Esophagus muscularis mucosa (tissue), 4 donors: ENCODE data around the gene AGXT. TPM values are rescaled to one million over a fixed set of nuclear protein-coding genes. Genes with fewer than 3 reads are reported as not detected.

Source experiments
- DNase-seq: peaks from one replicate; pipeline ENCODE4 v3.0.0-alpha.2; 2017; ENCODE audit errors: extremely low spot score
- H3K27ac ChIP-seq, 4 donors: fragments of 200-600 bp; sonication (generic); replicated peaks in 1 of 4; 1 replicate in 3 of 4; 2 replicates in 1 of 4; pipeline ENCODE4 v1.5.1; 2016 to 2019; ENCODE audit warnings: mild to moderate bottlenecking in 1 of 4
- H3K27me3 ChIP-seq, 4 donors: fragments of 200-600 bp; sonication (generic); one replicate each; pipeline versions ENCODE4 v1.5.1 to v1.6.0; 2016 to 2019
- H3K36me3 ChIP-seq, 4 donors: fragments of 200-600 bp; sonication (generic); one replicate each; pipeline ENCODE4 v1.5.1; 2016 to 2019
- H3K4me1 ChIP-seq, 4 donors: fragments of 200-600 bp; sonication (generic); one replicate each; pipeline ENCODE4 v1.5.1; 2016 to 2019
- H3K4me3 ChIP-seq, 4 donors: fragments of 200-600 bp; sonication (generic); 1 replicate in 2 of 4; 2 replicates in 2 of 4; pipeline ENCODE4 v1.5.1; 2016 to 2019; ENCODE audit warnings: mild to moderate bottlenecking in 4 of 4, moderate library complexity in 1 of 4
- H3K9me3 ChIP-seq, 4 donors: fragments of 200-600 bp; sonication (generic); 1 replicate in 3 of 4; 2 replicates in 1 of 4; pipeline ENCODE4 v1.5.1; 2016 to 2019
- CTCF ChIP-seq, 3 experiments: fragments of 200-600 bp in 2 of 3; fragments of 450-650 bp in 1 of 3; sonication (generic) in 2 of 3; IDR thresholded peaks; one replicate each; pipeline ENCODE4 v1.5.1; 2017 to 2019; ENCODE audit warnings: antibody characterized with exemption in 3 of 3, mild to moderate bottlenecking in 2 of 3, moderate library complexity in 1 of 3
- EP300 ChIP-seq: sonication (generic); formaldehyde crosslinking; IDR thresholded peaks from one replicate; pipeline ENCODE4 v1.6.1; 2017; ENCODE audit warnings: antibody characterized with exemption
- POLR2A ChIP-seq: fragments of 450-650 bp; IDR thresholded peaks from one replicate; pipeline ENCODE4 v1.6.1; 2017; ENCODE audit warnings: antibody characterized with exemption, moderate library complexity, mild to moderate bottlenecking, low read depth
- POLR2AphosphoS5 ChIP-seq, 2 donors: sonication (generic); formaldehyde crosslinking; IDR thresholded peaks; one replicate each; pipeline ENCODE4 v1.6.1; 2017; ENCODE audit warnings: antibody characterized with exemption in 2 of 2
- WGBS: methylation state at CpG from one replicate; pipeline ENCODE4 v1.1.5; 2018; 5-methylcytosine and 5-hydroxymethylcytosine counted together
- intact Hi-C: fragments of 100-400 bp; cut with DNase I; formaldehyde crosslinking; loops from one replicate; pipeline ENCODE4 v1.15.1; 2023
- total RNA-seq, 4 donors: library from RNA; depleted of rRNA; stranded (reverse); fragments of >200 nt; gene quantifications; one replicate each; pipeline versions ENCODE4 v1.1.0 to v1.2.1, GENCODE V29; 2016

The AGXT gene
- not detected for total RNA-seq

- intact Hi-C loops, result no loop called here
- DNase-seq, result no peak
- H3K36me3 ChIP-seq, result no peaks in the 10 kb centered on the region
- no peaks in the 10 kb centered on the region for H3K4me1 ChIP-seq
- no peak for TF ChIP-seq EP300
- no peak for TF ChIP-seq POLR2AphosphoS5 (IDR thresholded peaks at IDR 0.05)
- no peak for TF ChIP-seq CTCF (IDR thresholded peaks at IDR 0.05)
- no peak for TF ChIP-seq POLR2A
- 73% methylated on average over 12 of the region's 21 CpGs for WGBS
- H3K4me3 ChIP-seq, result no peak within 1 kb of the TSS
- H3K27me3 ChIP-seq, result peaks cover 0 to 31% (median 0%) of the 10 kb centered on the region in 4 donors
- no peaks in the 10 kb centered on the region for H3K9me3 ChIP-seq
- no peak within 1 kb of the TSS for H3K27ac ChIP-seq
Observed at GRCh38 chr2:240868286-240869108, at the start of gene AGXT. Gene AGXT (plus strand): TSS chr2:240868824. CDS start chr2:240868866, 42 bp downstream.

- Histone ChIP-seq H3K36me3 (no peaks in the 10 kb centered on the region), H3K4me3 (peak overlapping the region; percentile 38 to 48 (median 39)), H3K4me1 (peaks cover 18 to 30% (median 27%) of the 10 kb centered on the region in 4 donors), H3K9me3 (peaks cover 0 to 22% (median 6%) of the 10 kb centered on the region in 4 donors), H3K27ac (no peak overlapping the region), H3K27me3 (peaks cover 0 to 97% (median 40%) of the 10 kb centered on the region in 4 donors)
- 0% methylated on average over 15 of the region's 81 CpGs for WGBS
- intact Hi-C loops, result no loop called here
- no peak for TF ChIP-seq POLR2A
- TF ChIP-seq CTCF (IDR thresholded peaks at IDR 0.05), result no peak
- TF ChIP-seq POLR2AphosphoS5 (IDR thresholded peaks at IDR 0.05), result no peak
- TF ChIP-seq EP300, result no peak
- no peak for DNase-seq
Observed at GRCh38 chr2:240819126-240819857, 49.3 kb upstream of the AGXT start.

GRCh38 chr2:240819858-240820606 is 48.6 kb upstream of the AGXT start, which contains the start of gene KIF1A:
Gene KIF1A (minus strand): TSS chr2:240820219. CDS start chr2:240797752, 22,467 bp downstream.
- Histone ChIP-seq H3K9me3 (peaks cover 0 to 14% (median 2%) of the 10 kb centered on the region in 4 donors), H3K36me3 (no peaks in the 10 kb centered on the region), H3K4me1 (peaks cover 18 to 30% (median 27%) of the 10 kb centered on the region in 4 donors), H3K4me3 (peak within 1 kb of the TSS; percentile 38 to 48 (median 39)), H3K27me3 (peaks cover 0 to 97% (median 40%) of the 10 kb centered on the region in 4 donors), H3K27ac (no peak within 1 kb of the TSS)
- DNase-seq, result no peak
- intact Hi-C loops, result no loop called here
- TF ChIP-seq EP300 (no peak), POLR2AphosphoS5 (IDR thresholded peaks at IDR 0.05) (no peak), POLR2A (no peak), CTCF (IDR thresholded peaks at IDR 0.05) (no peak)
- no CpG with 5 or more reads among the region's 104 CpGs for WGBS

GRCh38 chr2:240820607-240821428 is 47.8 kb upstream of the AGXT start:
- H3K9me3 ChIP-seq, result peaks cover 0 to 12% (median 2%) of the 10 kb centered on the region in 4 donors
- no peaks in the 10 kb centered on the region for H3K36me3 ChIP-seq
- peaks cover 0 to 97% (median 40%) of the 10 kb centered on the region in 4 donors for H3K27me3 ChIP-seq
- H3K4me3 ChIP-seq, result peak overlapping the region; percentile 38 to 48 (median 39)
- no peak for DNase-seq
- intact Hi-C loops, result no loop called here
- 2% methylated on average over 41 of the region's 64 CpGs for WGBS
- no peak overlapping the region for H3K27ac ChIP-seq
- TF ChIP-seq EP300 (no peak), CTCF (IDR thresholded peaks at IDR 0.05) (no peak), POLR2AphosphoS5 (IDR thresholded peaks at IDR 0.05) (no peak), POLR2A (no peak)
- peaks cover 18 to 30% (median 27%) of the 10 kb centered on the region in 4 donors for H3K4me1 ChIP-seq
